KBM-7 (cell line): Measurements from ENCODE around the gene TNFRSF21.

Experiments used
- DNase-seq: peaks from one replicate; pipeline ENCODE4 v3.0.0-alpha.2; 2015
- in situ Hi-C: fragments of 300-500 bp; cut with MboI; formaldehyde crosslinking; loops from 2 replicates; pipeline ENCODE4 v1.14.3; 2020; ENCODE audit warnings: low sequenced_read_pairs, low pct_unique_long_range_greater_than_20kb, mixed read lengths

The TNFRSF21 gene, protein sequence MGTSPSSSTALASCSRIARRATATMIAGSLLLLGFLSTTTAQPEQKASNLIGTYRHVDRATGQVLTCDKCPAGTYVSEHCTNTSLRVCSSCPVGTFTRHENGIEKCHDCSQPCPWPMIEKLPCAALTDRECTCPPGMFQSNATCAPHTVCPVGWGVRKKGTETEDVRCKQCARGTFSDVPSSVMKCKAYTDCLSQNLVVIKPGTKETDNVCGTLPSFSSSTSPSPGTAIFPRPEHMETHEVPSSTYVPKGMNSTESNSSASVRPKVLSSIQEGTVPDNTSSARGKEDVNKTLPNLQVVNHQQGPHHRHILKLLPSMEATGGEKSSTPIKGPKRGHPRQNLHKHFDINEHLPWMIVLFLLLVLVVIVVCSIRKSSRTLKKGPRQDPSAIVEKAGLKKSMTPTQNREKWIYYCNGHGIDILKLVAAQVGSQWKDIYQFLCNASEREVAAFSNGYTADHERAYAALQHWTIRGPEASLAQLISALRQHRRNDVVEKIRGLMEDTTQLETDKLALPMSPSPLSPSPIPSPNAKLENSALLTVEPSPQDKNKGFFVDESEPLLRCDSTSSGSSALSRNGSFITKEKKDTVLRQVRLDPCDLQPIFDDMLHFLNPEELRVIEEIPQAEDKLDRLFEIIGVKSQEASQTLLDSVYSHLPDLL

GRCh38 chr6:47309291-47310130, at the start of gene TNFRSF21:
TNFRSF21 (minus strand) TSS chr6:47309905; CDS start chr6:47309511, 394 bp downstream.
- peak; percentile 92 for DNase-seq
- in situ Hi-C loops: loop anchor here (25.0 kb wide), 1 partner anchor 222 kb away; no protein-coding TSS in a partner anchor

GRCh38 chr6:47358440-47359225, 48.9 kb upstream of the TNFRSF21 start:
- no peak for DNase-seq
- in situ Hi-C loops: no loop called here

GRCh38 chr6:47357827-47358226, 48.1 kb upstream of the TNFRSF21 start:
- in situ Hi-C loops: no loop called here
- DNase-seq: no peak

GRCh38 chr6:47355496-47355895, 45.8 kb upstream of the TNFRSF21 start:
- DNase-seq: no peak
- in situ Hi-C loops: no loop called here

- in situ Hi-C loops: no loop called here
- DNase-seq: peak; percentile 24
Measured at GRCh38 chr6:47353871-47354270, 44.2 kb upstream of the TNFRSF21 start.

DNA sequence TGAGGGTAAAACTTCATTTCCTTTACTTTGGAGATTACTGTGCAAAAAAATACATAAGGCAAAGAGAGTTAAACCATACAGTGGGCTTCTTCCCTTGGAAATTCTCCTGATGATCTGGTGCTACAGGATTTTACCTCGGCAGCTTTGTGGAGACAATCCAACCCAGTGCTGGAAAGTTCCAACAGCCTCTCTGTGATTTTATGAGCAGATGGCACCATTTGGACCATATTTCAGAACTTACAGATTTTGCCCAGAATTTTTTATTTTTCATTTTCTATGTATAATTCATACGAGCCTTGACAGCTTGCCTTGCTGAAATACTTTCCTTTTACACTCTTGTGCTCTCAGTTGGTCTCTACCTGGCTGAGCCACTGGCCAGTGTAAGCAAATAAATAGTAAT, 43.3 kb upstream of the TNFRSF21 start:
- in situ Hi-C loops: no loop called here
- DNase-seq: no peak

DNA sequence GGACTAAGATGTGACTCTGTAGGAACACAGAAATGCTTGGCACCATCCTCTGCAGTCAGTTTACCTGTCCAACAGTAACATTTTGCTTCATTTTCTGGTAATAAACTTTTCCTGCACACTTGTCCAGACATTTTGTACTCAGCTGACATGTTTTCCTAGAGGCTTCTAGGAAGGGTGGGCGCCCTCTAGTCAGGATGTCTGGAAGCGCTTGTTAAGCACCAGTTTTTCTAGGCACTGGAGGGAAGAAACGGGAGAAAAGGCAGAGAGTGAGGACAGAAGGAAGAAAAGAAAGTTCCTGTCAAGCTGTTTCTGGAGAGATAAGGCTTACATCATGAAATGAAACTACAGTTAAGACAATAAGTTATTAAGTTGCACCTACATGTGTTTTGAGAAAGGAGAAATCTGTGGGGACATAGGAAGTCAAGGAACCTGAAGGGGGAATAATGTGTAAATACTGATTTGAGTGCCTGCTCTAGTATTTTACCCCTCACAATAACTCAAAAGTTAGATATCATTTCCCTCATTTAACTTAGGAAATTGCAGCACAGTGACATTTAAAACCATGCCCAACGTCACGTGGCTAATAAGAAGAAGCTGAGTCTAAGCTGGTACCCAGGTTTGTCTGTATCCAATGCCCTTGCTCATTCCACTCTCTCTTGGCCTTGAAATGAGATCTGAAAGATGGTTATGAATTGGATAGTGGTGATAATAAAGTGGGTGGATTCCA, 42.7 kb upstream of the TNFRSF21 start:
- in situ Hi-C loops: no loop called here
- DNase-seq: no peak

GRCh38 chr6:47351621-47352020, 41.9 kb upstream of the TNFRSF21 start:
- no peak for DNase-seq
- in situ Hi-C loops: no loop called here

- no peak for DNase-seq
- in situ Hi-C loops: no loop called here
Measured at GRCh38 chr6:47349931-47350330, 40.2 kb upstream of the TNFRSF21 start.

- no peak for DNase-seq
- in situ Hi-C loops: no loop called here
Measured at GRCh38 chr6:47348316-47348863, 38.7 kb upstream of the TNFRSF21 start.

- in situ Hi-C loops: no loop called here
- no peak for DNase-seq
Measured at GRCh38 chr6:47345761-47346160, 36.1 kb upstream of the TNFRSF21 start.

DNA sequence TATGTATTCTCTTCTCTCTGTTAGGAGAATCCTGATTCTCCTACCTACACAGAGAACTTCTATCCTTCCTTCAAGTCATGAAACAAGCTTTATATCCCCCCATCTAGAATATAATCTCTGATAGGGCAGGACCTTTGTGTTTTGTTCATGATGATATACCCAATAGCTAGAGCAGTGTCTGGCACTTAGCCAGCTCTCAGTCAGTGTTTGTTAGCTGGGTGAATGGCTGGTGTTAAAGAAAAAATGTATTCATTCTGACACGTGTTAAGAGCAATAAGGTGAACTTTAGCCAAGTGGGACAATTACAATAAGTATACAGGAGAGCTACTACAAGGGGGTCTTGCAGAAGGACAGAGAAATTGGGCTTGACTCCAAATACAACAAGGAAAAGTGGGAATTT, 34.3 kb upstream of the TNFRSF21 start:
- in situ Hi-C loops: no loop called here

GRCh38 chr6:47343600-47343999, 33.9 kb upstream of the TNFRSF21 start:
- no peak for DNase-seq
- in situ Hi-C loops: no loop called here

More for the DNA sequence above, 34.3 kb upstream of the TNFRSF21 start:
- no peak for DNase-seq

GRCh38 chr6:47342824-47343223, 33.1 kb upstream of the TNFRSF21 start:
- no peak for DNase-seq
- in situ Hi-C loops: no loop called here

DNA sequence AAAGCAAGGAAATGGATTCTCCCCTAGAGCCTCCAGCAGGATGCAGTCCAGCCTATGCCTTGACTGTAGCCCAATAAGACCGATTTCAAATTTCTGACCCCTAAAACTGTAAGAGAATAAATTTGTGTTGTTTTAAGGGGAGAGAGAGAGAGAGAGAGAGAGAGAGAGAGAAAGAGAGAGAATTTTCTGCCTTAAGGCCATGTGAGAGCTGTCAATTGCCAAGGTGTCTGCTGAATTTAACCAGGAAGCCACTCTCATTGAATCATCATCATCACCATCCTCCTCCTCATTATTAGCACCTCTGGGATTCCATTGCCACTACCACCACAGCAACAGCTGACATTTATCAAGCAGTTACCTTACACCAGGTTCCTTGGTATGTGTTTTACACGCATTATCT, 27.8 kb upstream of the TNFRSF21 start:
- in situ Hi-C loops: no loop called here
- no peak for DNase-seq

- DNase-seq: no peak
- in situ Hi-C loops: no loop called here
Measured at GRCh38 chr6:47336334-47336733, 26.6 kb upstream of the TNFRSF21 start.

DNA sequence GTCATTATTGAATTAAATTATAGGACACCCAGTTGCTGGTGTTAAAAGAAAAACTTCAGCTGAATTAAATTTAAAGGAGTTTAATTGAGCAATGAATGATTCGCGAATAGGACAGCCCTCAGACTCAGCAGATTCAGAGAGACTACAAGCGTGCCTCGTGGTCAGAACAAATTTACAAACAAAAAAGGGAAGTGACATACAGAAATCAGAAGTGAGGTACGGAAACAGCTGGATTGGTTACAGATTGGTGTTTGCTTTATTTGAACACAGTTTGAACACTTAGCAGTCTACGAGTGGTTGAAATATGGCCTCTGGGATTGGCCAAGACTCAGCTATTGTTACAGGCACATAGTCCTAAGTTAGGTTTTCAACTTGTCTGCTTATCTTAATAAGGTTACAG, 25.8 kb upstream of the TNFRSF21 start:
- DNase-seq: peak; percentile 91
- in situ Hi-C loops: no loop called here

- DNase-seq: no peak
- in situ Hi-C loops: no loop called here
Measured at GRCh38 chr6:47334334-47334733, 24.6 kb upstream of the TNFRSF21 start.
